Hematopoietic multipotent progenitor cell treated with erythropoietin and hydrocortisone succinate and interleukin-3 and kit ligand, for 8 days (in vitro differentiated cells): ENCODE measurements around the gene GALNT6.

Experiments used
- DNase-seq: peaks from one replicate; pipeline ENCODE4 v3.0.0-alpha.2; 2015

GALNT6 gene

DNA sequence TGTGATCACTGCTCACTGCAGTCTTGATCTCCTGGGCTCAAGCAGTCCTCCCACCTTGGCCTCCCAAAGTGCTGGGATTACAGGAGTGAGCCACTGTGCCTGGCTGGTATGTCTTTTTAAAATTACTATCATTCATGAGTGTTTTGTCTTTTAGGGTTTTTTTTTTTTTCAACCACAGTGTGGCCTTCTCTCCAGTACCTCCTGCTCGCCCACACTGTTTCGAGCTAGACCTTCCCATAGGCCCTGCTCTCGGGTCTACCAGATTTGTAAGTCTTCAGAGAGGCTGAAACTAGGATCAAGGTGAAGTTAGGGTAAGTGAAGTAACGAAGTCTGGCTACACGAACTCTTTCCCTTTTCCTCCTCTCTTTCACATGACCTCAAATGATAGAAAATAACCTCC, 68.8 kb downstream of the GALNT6 start:
- no peak for DNase-seq

DNA sequence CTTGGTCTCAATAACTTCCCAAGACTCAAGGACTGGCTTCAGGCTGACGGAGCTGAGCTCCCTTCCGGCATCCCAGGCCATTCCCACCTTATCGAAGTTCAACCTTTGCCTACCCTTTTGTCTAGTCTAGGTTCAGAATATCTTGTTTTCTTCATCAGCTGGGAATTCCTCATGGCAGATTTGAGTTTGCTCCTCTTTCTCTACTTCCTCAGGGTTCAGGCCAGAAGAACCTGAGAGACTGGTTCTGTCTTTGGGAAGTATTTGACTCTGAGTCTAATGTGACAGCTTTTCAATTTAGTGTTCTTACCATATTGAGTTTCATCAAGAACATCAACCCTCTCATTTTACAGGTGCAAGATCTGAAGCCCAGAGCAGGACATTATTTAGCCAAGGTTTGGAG, 69.3 kb downstream of the GALNT6 start:
- no peak for DNase-seq

DNA sequence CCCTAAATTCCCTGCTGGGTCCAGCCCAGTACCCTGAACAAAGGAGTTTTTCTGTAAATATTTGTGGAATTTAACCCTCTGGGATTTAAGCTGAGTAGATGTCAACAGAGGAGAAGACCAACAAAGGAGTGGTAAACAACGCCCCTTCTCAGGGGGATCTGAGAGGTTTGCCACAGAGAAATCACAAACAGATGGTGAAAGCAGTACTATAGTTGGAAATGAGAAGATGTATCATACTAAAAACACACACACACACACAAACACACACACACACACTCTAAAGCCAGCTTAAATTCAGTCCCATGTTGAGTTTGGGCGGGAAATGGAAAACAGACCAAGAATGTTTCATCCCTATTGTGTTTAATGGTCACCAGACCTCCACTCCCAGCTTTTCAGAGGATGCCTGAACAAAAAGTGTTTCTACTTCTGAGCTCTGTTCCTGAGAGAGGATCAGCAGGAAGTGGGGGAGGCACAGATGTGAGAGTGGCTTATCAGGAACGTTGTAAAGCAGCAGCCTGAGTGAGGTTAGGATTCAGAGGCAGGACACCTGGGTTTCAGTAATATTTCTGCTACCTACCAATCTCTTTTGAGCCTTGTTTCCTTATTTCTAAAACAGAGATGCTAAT, 70.4 kb downstream of the GALNT6 start:
- peak; percentile 69 for DNase-seq

DNA sequence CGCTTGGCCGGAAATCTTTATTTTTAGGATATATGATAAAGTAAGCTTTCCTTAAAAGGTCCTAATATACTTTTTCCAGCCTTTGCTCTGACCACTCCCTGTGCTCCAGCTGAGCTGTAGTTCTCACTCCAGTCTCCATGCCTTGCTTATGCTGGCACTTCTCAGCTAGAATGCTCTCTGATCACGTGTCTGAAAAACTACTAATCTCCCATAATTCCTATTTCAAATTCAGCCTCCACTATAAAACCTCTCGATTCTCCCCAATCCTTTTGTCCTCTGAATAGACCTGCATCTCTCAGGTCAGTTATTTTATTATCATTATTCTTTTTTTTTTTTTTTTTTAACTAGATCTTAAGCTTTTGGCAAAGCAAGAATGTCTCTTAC, 70.9 kb downstream of the GALNT6 start:
- no peak for DNase-seq

DNA sequence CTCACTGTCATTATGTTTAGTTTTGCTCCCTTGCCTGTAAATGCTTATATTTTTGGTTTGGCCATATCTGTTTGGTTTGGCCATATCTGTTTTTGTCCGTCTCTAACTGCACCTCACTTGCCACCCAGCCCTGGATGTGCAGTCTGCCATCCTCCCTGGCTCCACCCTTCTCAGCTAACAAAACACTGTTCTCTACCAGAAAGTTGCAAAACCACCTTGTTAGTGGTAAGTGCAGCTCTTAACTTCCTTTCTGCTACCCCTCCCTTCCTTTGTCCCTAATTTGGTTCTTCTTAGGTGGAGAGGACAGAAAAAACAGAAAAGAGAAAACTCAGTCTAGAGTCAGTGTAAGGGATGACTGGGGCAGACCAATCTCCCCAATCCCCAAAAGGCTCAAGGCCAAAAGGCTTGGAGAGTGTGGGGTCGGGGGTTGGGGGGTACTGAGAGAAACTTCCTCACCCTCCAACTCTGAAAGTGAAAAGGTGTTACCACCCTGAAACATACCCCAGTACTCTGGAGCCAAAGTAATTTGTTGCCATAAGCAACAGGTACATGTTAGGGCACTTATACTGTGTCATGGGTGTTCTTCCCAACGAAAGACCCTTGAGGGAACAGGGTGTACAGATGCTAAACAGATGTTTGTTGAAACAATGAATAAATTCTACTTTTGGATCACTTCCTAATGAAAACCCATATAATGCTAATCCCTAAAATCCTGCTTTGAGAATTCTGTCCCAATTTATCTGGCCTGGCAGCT, 72.2 kb downstream of the GALNT6 start:
- peak; percentile 50 for DNase-seq

DNA sequence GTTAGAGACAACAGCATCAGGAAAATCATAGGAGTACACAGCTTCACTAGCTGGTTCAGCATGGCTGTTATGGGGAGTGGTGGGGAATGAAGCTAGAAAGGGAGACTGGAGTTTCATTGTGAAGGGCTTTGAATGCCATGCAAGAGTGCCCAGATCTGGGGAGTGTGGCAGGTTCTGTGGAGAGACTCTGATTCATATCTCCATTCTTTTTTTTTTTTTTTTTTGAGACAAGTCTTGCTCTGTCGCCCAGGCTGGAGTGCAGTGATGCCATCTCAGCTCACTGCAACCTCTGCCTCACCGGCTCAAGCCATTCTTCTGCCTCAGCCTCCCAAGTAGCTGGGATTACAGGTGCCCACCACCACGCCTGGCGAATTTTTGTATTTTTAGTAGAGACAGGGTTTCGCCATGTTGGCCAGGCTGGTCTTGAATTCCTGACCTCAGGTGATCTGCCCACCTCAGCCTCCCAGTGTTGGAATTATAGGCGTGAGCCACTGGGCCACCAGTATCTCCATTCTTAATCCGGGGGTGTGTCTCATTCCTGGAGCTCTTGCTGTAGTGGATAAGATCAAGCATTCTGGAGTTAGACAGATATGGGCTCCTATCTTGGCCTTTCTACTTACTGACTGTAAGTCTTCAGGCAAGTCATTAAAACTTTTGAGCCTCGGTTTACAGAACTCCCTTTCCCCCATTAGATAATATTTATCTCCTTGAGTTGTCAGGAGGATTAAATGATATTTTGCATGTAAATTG, 73.0 kb downstream of the GALNT6 start:
- peak; percentile 14 for DNase-seq

DNA sequence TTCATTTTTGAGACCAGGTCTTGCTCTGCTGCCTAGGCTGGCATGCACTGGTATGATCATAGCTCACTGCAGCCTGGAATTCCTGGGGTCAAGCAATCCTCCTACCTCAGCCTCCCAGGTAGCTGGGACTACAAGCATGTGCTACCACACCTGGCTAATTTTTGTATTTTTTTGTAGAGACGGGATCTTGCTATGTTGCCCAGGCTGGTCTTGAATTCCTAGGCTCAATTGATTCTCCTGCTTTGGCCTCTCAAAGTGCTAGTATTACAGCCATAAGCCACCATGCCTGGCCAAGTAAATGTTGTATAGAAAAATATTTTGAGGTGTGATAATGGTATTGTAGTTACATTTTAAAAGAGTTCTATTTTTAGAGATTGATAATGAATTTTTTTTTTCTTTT, 79.8 kb downstream of the GALNT6 start:
- no peak for DNase-seq

DNA sequence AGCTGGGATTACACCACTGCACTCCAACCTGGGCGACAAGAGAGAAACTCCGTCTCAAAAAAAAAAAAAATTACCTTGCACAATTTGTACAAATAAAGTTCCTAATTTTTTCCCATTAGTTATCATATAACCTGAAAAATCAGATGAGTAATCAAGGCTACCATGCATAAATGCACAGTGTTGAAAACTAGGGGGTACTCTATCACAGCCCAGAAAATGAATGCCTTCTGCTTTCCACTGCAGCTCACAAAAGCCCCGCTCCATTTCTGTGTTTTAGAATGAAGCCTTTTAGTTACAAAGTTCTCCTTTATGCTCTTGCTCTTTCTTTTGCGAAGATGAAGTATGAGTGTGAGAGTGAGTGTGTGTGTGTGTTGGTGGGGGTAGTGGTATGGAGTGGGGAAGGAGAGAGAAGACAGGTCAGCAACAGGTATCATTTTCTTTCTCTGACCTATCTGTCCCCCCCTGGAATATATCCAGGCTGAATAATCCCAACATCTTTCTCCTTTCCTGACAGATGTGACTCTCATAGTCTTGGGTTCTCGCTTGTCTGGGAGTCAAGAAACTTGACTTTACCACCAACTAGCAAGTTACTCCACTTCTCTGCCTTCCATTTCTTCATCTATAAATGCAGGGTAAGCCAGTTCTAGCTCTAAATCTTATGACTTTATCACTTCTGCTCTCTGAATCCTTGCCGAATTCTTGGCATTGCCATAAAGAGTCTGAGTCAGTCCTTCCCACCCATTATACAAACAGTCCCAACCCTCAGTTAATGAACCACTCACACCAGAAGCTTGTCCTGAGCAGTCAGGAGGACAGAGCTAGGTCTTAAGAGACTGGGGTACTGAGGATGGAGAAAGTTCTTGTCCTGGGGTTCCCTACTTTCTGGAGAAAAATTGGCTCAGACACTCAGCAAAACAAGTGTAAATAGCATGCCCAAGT, 83.3 kb downstream of the GALNT6 start:
- DNase-seq, result no peak

DNA sequence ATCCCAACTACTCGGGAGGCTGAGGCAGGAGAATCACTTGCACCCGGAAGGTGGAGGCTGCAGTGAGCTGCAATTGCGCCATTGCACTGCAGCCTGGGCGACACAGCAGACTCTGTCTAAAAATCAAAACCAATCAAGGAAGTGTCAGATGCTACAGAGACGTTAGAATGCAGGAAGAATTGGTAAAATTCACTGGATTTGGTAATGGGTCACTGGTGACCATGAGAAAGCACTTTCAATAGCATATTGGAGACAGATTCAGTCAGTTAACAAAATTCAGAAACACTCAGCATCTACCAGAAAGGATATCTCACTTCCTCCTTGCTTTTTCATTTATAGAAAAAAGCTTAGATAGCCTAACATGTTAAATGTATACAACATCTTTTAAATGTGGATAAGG, 84.7 kb downstream of the GALNT6 start:
- DNase-seq, result no peak
